ENCODE measurements around the gene MYPN.
"Not testable (repeated sequence)": the region's sequence is repeated elsewhere in the genome, so short reads cannot be mapped to it uniquely, and the experiment has no call there.

MYPN gene

DNA sequence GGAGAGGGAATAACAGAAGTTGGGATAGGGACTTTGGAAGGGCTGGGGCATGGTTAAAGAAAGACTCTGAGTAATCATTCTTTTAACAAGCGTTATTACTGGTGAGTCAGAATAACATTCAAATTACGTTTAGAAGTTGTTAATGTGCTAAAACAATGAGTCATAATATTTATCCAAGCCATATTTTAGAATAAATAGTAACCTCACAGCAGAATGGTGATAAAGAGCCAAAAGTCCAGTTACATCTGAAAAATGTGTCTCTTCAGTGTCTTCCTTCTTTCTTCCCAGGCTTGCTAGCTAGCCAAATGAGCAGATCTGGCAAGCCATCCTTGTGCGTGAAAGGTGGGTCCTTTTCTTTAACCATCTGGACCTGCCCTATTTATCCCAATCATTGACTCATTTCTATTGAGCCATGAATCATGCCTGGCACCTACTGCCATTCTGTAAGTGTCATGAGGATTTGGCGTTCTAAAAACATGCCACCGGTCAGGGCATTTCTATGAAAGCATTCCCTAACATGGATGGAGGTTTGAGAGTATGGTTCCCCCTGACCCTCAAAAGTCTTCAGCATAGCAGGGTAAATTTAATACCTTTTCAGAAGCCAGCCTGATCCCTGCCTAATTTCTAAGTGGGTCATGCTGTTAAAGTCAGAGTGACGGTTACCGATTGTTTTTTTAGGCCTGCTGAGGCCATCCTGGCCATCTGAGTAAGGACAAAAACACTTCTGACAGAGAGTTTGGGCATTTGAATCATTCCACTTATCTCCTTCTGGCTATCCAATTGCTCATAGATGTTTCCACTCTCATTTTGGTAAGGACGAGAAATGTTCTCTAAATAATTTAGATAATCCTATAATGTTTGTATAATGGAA is 26.9 kb downstream of the MYPN start:
- H3K36me3 Mint-ChIP-seq (ENCODE audit: low read depth): no peaks in the 10 kb centered on the region
- no peak overlapping the region for H3K27ac Mint-ChIP-seq
- H3K4me1 Mint-ChIP-seq: no peaks in the 10 kb centered on the region
- DNase-seq (no peak), ATAC-seq (no peak)
- no peaks in the 10 kb centered on the region for H3K9me3 Mint-ChIP-seq
- H3K4me3 Mint-ChIP-seq: no peak overlapping the region
- H3K27me3 Mint-ChIP-seq: peaks cover 4% of the 10 kb centered on the region

GRCh38 chr10:68137171-68137570 is 27.9 kb downstream of the MYPN start:
- ATAC-seq: no peak
- Mint-ChIP-seq H3K27ac (no peak overlapping the region), H3K27me3 (peaks cover 6% of the 10 kb centered on the region)

DNA sequence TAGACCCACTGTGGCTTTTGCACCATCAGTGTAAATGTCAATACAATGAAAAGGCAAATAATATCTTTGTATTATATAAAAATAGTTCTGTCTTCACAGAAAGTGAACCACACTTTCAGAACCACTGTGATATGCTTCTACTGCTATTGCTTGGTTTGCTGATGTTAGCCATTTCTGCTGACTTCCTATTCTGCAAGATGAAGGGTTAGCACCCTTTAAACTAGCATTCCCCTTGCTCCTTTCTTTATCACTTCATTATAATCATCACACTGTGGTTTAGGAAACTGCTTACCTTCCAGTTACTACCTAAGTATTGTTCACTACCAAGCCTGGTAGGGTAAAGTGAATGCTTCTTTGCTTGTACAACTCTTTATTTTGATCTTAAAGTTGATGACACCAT is 29.2 kb downstream of the MYPN start:
- no peak for ATAC-seq
- Mint-ChIP-seq H3K4me3 (no peak overlapping the region), H3K36me3 (ENCODE audit: low read depth) (no peaks in the 10 kb centered on the region), H3K9me3 (no peaks in the 10 kb centered on the region), H3K4me1 (no peaks in the 10 kb centered on the region), H3K27me3 (peaks cover 9% of the 10 kb centered on the region), H3K27ac (no peak overlapping the region)
- DNase-seq: no peak

More at GRCh38 chr10:68137171-68137570, 27.9 kb downstream of the MYPN start:
- Mint-ChIP-seq H3K9me3 (no peaks in the 10 kb centered on the region), H3K4me3 (no peak overlapping the region), H3K4me1 (no peaks in the 10 kb centered on the region), H3K36me3 (ENCODE audit: low read depth) (no peaks in the 10 kb centered on the region)
- no peak for DNase-seq

GRCh38 chr10:68139448-68140272 is 30.4 kb downstream of the MYPN start:
- H3K27ac Mint-ChIP-seq: no peak overlapping the region
- no peak overlapping the region for H3K4me3 Mint-ChIP-seq
- H3K9me3 Mint-ChIP-seq: no peaks in the 10 kb centered on the region

DNA sequence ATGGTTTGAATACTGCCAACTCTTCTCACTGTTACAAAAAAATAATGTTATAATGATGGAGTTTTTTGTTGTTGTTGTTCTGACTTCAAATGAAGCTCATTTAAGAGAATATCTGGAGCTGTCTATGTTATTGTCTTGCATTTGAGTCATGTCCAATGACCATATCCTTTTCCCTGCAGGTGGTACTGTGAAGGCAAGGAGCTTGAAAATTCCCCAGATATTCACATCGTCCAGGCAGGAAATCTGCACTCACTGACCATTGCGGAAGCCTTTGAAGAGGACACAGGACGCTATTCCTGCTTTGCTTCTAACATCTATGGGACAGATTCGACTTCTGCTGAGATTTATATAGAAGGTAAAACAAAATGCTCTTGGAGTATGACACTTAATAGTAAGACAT is 33.5 kb downstream of the MYPN start:
- Mint-ChIP-seq H3K4me1 (no peaks in the 10 kb centered on the region), H3K27me3 (peaks cover 9% of the 10 kb centered on the region), H3K27ac (no peak overlapping the region), H3K9me3 (no peaks in the 10 kb centered on the region), H3K4me3 (no peak overlapping the region), H3K36me3 (ENCODE audit: low read depth) (no peaks in the 10 kb centered on the region)
- ATAC-seq: no peak
- no peak for DNase-seq

More at GRCh38 chr10:68139448-68140272, 30.4 kb downstream of the MYPN start:
- peaks cover 9% of the 10 kb centered on the region for H3K27me3 Mint-ChIP-seq
- H3K36me3 Mint-ChIP-seq (ENCODE audit: low read depth): no peaks in the 10 kb centered on the region
- H3K4me1 Mint-ChIP-seq: no peaks in the 10 kb centered on the region
- no peak for DNase-seq
- ATAC-seq: no peak

- H3K36me3 Mint-ChIP-seq (ENCODE audit: low read depth): no peaks in the 10 kb centered on the region
- H3K27me3 Mint-ChIP-seq: peaks cover 7% of the 10 kb centered on the region
- DNase-seq (no peak), ATAC-seq (no peak)
- no peak overlapping the region for H3K27ac Mint-ChIP-seq
- no peaks in the 10 kb centered on the region for H3K9me3 Mint-ChIP-seq
- H3K4me3 Mint-ChIP-seq: no peak overlapping the region
- no peaks in the 10 kb centered on the region for H3K4me1 Mint-ChIP-seq
These were observed 35.4 kb downstream of the MYPN start for GRCh38 chr10:68144709-68145108.

GRCh38 chr10:68145705-68146104 is 36.4 kb downstream of the MYPN start:
- H3K36me3 Mint-ChIP-seq (ENCODE audit: low read depth): no peaks in the 10 kb centered on the region
- peaks cover 5% of the 10 kb centered on the region for H3K27me3 Mint-ChIP-seq
- ATAC-seq (no peak), DNase-seq (no peak)
- H3K4me1 Mint-ChIP-seq: no peaks in the 10 kb centered on the region
- H3K4me3 Mint-ChIP-seq: no peak overlapping the region
- H3K27ac Mint-ChIP-seq: no peak overlapping the region
- H3K9me3 Mint-ChIP-seq: no peaks in the 10 kb centered on the region

DNA sequence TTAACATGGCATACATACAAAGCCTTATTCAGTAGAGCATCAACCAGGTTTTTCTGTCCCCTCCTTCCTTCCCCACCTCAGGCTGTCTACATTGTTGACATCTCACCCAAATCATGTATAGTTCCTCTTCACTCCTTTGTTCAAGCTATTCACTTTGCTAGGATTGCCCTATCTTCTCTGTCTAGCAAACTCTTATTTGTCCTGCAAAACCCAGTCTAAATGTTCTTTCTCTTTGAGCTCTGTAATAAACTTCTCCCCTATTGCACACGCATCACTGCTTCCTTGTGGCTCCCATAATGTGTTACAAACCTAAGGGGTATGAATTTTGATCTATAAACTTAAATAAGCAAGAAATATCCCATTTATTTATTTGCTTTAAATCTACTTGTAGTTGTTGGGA is 36.8 kb downstream of the MYPN start:
- DNase-seq: no peak
- no peak overlapping the region for H3K4me3 Mint-ChIP-seq
- ATAC-seq: no peak
- no peak overlapping the region for H3K27ac Mint-ChIP-seq
- no peaks in the 10 kb centered on the region for H3K4me1 Mint-ChIP-seq
- no peaks in the 10 kb centered on the region for H3K36me3 Mint-ChIP-seq (ENCODE audit: low read depth)
- H3K27me3 Mint-ChIP-seq: peaks cover 5% of the 10 kb centered on the region
- no peaks in the 10 kb centered on the region for H3K9me3 Mint-ChIP-seq

DNA sequence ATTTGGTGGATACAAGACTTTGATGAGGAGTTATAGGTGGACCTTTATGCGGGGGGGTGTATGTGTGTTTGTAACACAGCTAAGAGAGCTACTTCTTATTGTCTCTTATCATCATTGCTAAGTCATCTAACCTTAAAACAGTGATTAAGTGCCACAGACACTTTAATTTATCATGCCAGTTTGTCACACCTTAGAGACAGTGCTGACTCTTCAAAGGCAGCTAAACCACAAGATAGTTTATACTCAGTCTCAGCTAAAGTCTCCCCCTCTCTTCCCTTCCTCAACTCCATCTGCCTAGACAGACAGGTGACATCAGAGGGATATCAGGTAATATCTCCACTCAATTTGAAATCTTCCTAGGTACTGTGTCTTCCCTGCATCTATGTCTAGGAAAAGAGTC is 42.2 kb downstream of the MYPN start:
- Mint-ChIP-seq H3K27me3 (peaks cover 5% of the 10 kb centered on the region), H3K27ac (no peak overlapping the region), H3K9me3 (no peaks in the 10 kb centered on the region), H3K4me1 (no peaks in the 10 kb centered on the region), H3K4me3 (no peak overlapping the region), H3K36me3 (ENCODE audit: low read depth) (no peaks in the 10 kb centered on the region)
- ATAC-seq: peak; percentile 37
- no peak for DNase-seq

GRCh38 chr10:68153473-68154210 is 44.4 kb downstream of the MYPN start:
- no peak for DNase-seq
- ATAC-seq: peak; percentile 69
- Mint-ChIP-seq H3K36me3 (ENCODE audit: low read depth) (no peaks in the 10 kb centered on the region), H3K27ac (no peak overlapping the region), H3K4me3 (no peak overlapping the region), H3K9me3 (no peaks in the 10 kb centered on the region), H3K27me3 (peaks cover 5% of the 10 kb centered on the region), H3K4me1 (no peaks in the 10 kb centered on the region)

DNA sequence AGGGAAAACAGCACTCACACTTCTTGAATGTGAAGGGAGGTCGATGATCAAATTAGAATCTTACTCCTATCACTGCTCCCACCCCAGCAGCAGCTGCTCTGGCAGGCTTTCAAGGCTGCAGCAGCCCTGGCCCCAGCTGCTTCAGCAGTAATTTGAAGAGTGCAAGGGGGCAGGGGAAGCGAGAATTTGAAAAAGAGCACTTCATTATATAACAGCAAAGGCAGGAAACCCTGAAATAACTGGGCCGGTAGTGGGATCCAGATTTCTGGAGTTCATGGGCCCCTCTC is 44.9 kb downstream of the MYPN start:
- Mint-ChIP-seq H3K4me3 (no peak overlapping the region), H3K9me3 (no peaks in the 10 kb centered on the region), H3K27ac (no peak overlapping the region), H3K27me3 (peaks cover 5% of the 10 kb centered on the region), H3K4me1 (no peaks in the 10 kb centered on the region), H3K36me3 (ENCODE audit: low read depth) (no peaks in the 10 kb centered on the region)
- no peak for DNase-seq
- ATAC-seq: no peak

GRCh38 chr10:68155615-68156210 is 46.4 kb downstream of the MYPN start:
- no peak for ATAC-seq
- Mint-ChIP-seq H3K4me1 (no peaks in the 10 kb centered on the region), H3K27ac (no peak overlapping the region)

GRCh38 chr10:68156373-68157185 is 47.3 kb downstream of the MYPN start:
- no peak overlapping the region for H3K27ac Mint-ChIP-seq
- peaks cover 6% of the 10 kb centered on the region for H3K27me3 Mint-ChIP-seq
- H3K36me3 Mint-ChIP-seq (ENCODE audit: low read depth): no peaks in the 10 kb centered on the region
- no peak overlapping the region for H3K4me3 Mint-ChIP-seq
- peak; percentile 54 for ATAC-seq
- no peaks in the 10 kb centered on the region for H3K4me1 Mint-ChIP-seq
- H3K9me3 Mint-ChIP-seq: no peaks in the 10 kb centered on the region
- DNase-seq: peak; percentile 59

More at GRCh38 chr10:68155615-68156210, 46.4 kb downstream of the MYPN start:
- H3K4me3 Mint-ChIP-seq: no peak overlapping the region
- H3K36me3 Mint-ChIP-seq (ENCODE audit: low read depth): no peaks in the 10 kb centered on the region
- H3K27me3 Mint-ChIP-seq: peaks cover 5% of the 10 kb centered on the region
- H3K9me3 Mint-ChIP-seq: no peaks in the 10 kb centered on the region
- no peak for DNase-seq

DNA sequence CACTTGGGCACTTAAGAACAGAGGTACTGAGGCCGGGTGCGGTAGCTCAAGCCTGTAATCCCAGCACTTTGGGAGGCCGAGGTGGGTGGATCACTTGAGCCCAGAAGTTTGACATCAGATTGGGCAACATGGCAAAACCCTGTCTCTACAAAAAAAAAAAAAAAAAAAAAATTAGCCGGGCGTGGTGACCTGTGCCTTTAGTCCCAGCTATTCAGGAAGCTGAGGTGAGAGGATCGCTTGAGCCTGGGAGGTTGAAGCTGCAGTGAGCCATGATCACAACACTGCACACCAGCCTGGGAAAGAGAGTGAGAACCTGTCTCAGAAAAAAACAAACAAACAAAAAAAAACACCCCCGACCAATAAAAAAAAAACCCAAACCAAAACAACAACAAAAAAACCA is 48.2 kb downstream of the MYPN start:
- DNase-seq; H3K4me1 Mint-ChIP-seq; ATAC-seq; H3K27ac Mint-ChIP-seq; H3K4me3 Mint-ChIP-seq; H3K27me3 Mint-ChIP-seq; H3K36me3 Mint-ChIP-seq (ENCODE audit: low read depth); H3K9me3 Mint-ChIP-seq: not testable (repeated sequence)
